ENCODE measurements around the gene MAPK1IP1L. TPM values are rescaled to one million over a fixed set of nuclear protein-coding genes. Genes with fewer than 3 reads are reported as not detected.
A peak's percentile ranks its signal among the peaks of the same experiment; 100 is the strongest.

Gene MAPK1IP1L
- total RNA-seq, 1 experiment from 2014 or later: 55.3 TPM

- no peak for DNase-seq (ENCODE audit: low read depth)
Measured at GRCh38 chr14:55094292-55095157, 43.1 kb downstream of the MAPK1IP1L start.

- no peak for DNase-seq (ENCODE audit: low read depth)
Measured at GRCh38 chr14:55097881-55098560, 46.6 kb downstream of the MAPK1IP1L start.

GRCh38 chr14:55098561-55098898, 47.1 kb downstream of the MAPK1IP1L start:
- DNase-seq (ENCODE audit: low read depth): no peak

- no peak for DNase-seq (ENCODE audit: low read depth)
Measured at GRCh38 chr14:55099756-55100155, 48.3 kb downstream of the MAPK1IP1L start.

- no peak for DNase-seq (ENCODE audit: low read depth)
Measured at GRCh38 chr14:55101698-55102097, 50.3 kb downstream of the MAPK1IP1L start.

GRCh38 chr14:55102141-55102621, 50.7 kb downstream of the MAPK1IP1L start:
- DNase-seq (ENCODE audit: low read depth): peak; percentile 79

GRCh38 chr14:55103005-55103640, 51.7 kb downstream of the MAPK1IP1L start:
- DNase-seq (ENCODE audit: low read depth): peak; percentile 93

- DNase-seq (ENCODE audit: low read depth): no peak
Measured at GRCh38 chr14:55103971-55104954, 52.8 kb downstream of the MAPK1IP1L start.

- DNase-seq (ENCODE audit: low read depth): no peak
Measured at GRCh38 chr14:55105991-55106390, 54.5 kb downstream of the MAPK1IP1L start.

- peak; percentile 90 for DNase-seq (ENCODE audit: low read depth)
Measured at GRCh38 chr14:55107766-55108554, 56.5 kb downstream of the MAPK1IP1L start.

- DNase-seq (ENCODE audit: low read depth): no peak
Measured at GRCh38 chr14:55109836-55110235, 58.4 kb downstream of the MAPK1IP1L start.

- no peak for DNase-seq (ENCODE audit: low read depth)
Measured at GRCh38 chr14:55111122-55111708, 59.8 kb downstream of the MAPK1IP1L start.

- DNase-seq (ENCODE audit: low read depth): no peak
Measured at GRCh38 chr14:55114720-55115119, 63.3 kb downstream of the MAPK1IP1L start.

GRCh38 chr14:55115460-55115859, 64.0 kb downstream of the MAPK1IP1L start:
- DNase-seq (ENCODE audit: low read depth): no peak

GRCh38 chr14:55115861-55116245, 64.4 kb downstream of the MAPK1IP1L start:
- DNase-seq (ENCODE audit: low read depth): no peak

- no peak for DNase-seq (ENCODE audit: low read depth)
Measured at GRCh38 chr14:55116246-55117030, 65.0 kb downstream of the MAPK1IP1L start.

- no peak for DNase-seq (ENCODE audit: low read depth)
Measured at GRCh38 chr14:55117803-55118441, 66.5 kb downstream of the MAPK1IP1L start.

GRCh38 chr14:55118761-55119160, 67.3 kb downstream of the MAPK1IP1L start:
- DNase-seq (ENCODE audit: low read depth): no peak

Measured in HT1080 (cell line).